ENCODE data around the gene FABP1.

Gene FABP1

GRCh38 chr2:88097192-88097591 lies 30.7 kb downstream of the FABP1 start:
- no peak overlapping the region for H3K4me3 ChIP-seq (ENCODE audit: insufficient read depth, low read depth, low read length, poor library complexity, severe bottlenecking)
- H3K4me1 ChIP-seq (ENCODE audit: control insufficient read depth, insufficient read depth, low read length, poor library complexity, severe bottlenecking) = no peaks in the 10 kb centered on the region
- no peak overlapping the region for H3K27ac ChIP-seq (ENCODE audit: insufficient read depth, low read length, poor library complexity, severe bottlenecking)
- no peak for DNase-seq
- no peaks in the 10 kb centered on the region for H3K9me3 ChIP-seq (ENCODE audit: control insufficient read depth, low read length)
- no peaks in the 10 kb centered on the region for H3K36me3 ChIP-seq (ENCODE audit: control insufficient read depth, insufficient read depth, low read length)
- H3K27me3 ChIP-seq (replicated peaks; ENCODE audit: control insufficient read depth, insufficient read depth, low read length, poor library complexity, severe bottlenecking) = no peaks in the 10 kb centered on the region

DNA sequence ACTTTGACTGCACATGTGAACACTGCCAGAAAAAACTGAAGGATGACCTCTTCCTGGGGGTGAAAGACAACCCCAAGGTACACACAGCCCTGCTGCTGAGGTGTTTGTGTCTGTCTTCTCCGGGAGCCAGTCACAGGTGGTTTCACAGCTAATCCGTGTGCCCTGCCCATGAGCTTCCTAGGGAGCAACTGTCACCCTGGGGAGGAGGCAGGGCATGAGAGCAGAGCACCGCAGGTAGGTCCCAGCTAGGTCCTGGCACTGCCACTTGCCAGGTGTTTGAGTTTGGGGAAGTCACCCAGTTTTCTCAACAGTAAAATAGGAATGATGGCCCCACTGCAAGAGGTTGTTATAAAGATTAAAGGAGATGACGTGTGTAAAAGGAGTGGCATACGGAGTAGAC lies 31.2 kb downstream of the FABP1 start:
- DNase-seq = no peak
- H3K4me3 ChIP-seq (ENCODE audit: insufficient read depth, low read depth, low read length, poor library complexity, severe bottlenecking) = no peak overlapping the region
- no peaks in the 10 kb centered on the region for H3K4me1 ChIP-seq (ENCODE audit: control insufficient read depth, insufficient read depth, low read length, poor library complexity, severe bottlenecking)
- no peaks in the 10 kb centered on the region for H3K36me3 ChIP-seq (ENCODE audit: control insufficient read depth, insufficient read depth, low read length)
- no peaks in the 10 kb centered on the region for H3K9me3 ChIP-seq (ENCODE audit: control insufficient read depth, low read length)
- H3K27ac ChIP-seq (ENCODE audit: insufficient read depth, low read length, poor library complexity, severe bottlenecking) = no peak overlapping the region
- H3K27me3 ChIP-seq (replicated peaks; ENCODE audit: control insufficient read depth, insufficient read depth, low read length, poor library complexity, severe bottlenecking) = no peaks in the 10 kb centered on the region

DNA sequence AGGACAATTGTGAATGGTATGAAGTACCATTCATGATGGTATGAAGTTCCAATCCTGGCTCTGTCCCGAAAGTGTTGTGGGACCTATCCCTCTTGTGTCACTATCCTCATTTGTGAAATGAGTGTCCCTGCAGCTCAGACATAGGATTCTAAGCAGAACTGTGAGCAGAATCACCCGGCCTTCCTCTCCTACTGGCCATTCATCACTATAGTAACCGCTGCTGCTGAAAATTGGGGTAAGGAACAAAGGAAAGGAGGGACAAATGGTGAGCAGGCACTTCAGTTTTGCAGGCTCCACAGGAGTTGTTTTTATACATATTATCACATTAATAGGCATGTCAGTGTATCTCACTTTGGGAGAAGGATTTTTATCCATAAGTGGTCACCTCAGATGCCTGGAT lies 32.8 kb downstream of the FABP1 start:
- H3K27ac ChIP-seq (ENCODE audit: insufficient read depth, low read length, poor library complexity, severe bottlenecking) = no peak overlapping the region
- no peaks in the 10 kb centered on the region for H3K4me1 ChIP-seq (ENCODE audit: control insufficient read depth, insufficient read depth, low read length, poor library complexity, severe bottlenecking)
- DNase-seq = no peak
- H3K36me3 ChIP-seq (ENCODE audit: control insufficient read depth, insufficient read depth, low read length) = no peaks in the 10 kb centered on the region
- H3K9me3 ChIP-seq (ENCODE audit: control insufficient read depth, low read length) = no peaks in the 10 kb centered on the region
- no peaks in the 10 kb centered on the region for H3K27me3 ChIP-seq (replicated peaks; ENCODE audit: control insufficient read depth, insufficient read depth, low read length, poor library complexity, severe bottlenecking)
- H3K4me3 ChIP-seq (ENCODE audit: insufficient read depth, low read depth, low read length, poor library complexity, severe bottlenecking) = no peak overlapping the region

DNA sequence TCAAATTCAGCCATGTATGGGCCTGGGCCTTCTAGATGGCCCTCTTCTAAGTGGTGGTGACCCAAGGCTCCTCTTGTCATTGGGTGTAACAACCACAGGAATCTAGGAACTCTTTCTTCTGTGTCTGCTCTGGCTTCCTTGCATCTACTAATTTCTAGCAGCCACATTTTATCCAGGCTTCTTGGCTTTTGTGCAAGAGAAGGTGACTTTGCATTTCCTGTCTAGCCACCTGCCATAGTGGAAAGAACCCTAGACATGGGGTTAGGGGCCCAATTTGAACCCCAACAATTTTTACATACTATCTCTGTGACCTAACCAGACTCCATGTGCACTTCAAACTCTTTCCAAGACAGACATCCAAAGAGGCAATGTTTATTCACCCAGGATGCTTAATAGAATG lies 35.1 kb downstream of the FABP1 start:
- no peaks in the 10 kb centered on the region for H3K9me3 ChIP-seq (ENCODE audit: control insufficient read depth, low read length)
- no peaks in the 10 kb centered on the region for H3K27me3 ChIP-seq (replicated peaks; ENCODE audit: control insufficient read depth, insufficient read depth, low read length, poor library complexity, severe bottlenecking)
- no peak overlapping the region for H3K4me3 ChIP-seq (ENCODE audit: insufficient read depth, low read depth, low read length, poor library complexity, severe bottlenecking)
- no peak overlapping the region for H3K27ac ChIP-seq (ENCODE audit: insufficient read depth, low read length, poor library complexity, severe bottlenecking)
- H3K36me3 ChIP-seq (ENCODE audit: control insufficient read depth, insufficient read depth, low read length) = no peaks in the 10 kb centered on the region
- no peak for DNase-seq
- H3K4me1 ChIP-seq (ENCODE audit: control insufficient read depth, insufficient read depth, low read length, poor library complexity, severe bottlenecking) = no peaks in the 10 kb centered on the region

DNA sequence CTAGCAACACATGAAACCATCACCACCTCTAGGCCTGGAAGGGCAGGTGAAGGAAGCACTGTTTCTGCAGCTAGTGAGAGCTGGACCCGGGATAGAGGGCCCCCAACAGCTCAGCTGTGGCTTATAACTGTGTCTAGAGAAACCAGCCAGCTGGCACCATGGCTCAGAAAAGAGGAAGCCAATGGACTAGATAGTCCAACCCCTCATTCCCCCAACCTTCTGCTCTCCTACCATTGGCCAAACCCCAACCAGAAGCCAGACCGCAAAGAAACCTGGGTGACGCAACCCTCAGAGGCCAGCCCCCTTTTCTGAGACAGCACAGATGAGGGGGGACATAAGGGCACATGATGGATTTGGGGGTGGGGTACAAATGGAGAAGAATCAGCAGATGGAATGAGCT lies 35.9 kb downstream of the FABP1 start:
- no peak for DNase-seq
- no peak overlapping the region for H3K27ac ChIP-seq (ENCODE audit: insufficient read depth, low read length, poor library complexity, severe bottlenecking)
- H3K4me1 ChIP-seq (ENCODE audit: control insufficient read depth, insufficient read depth, low read length, poor library complexity, severe bottlenecking) = no peaks in the 10 kb centered on the region
- H3K9me3 ChIP-seq (ENCODE audit: control insufficient read depth, low read length) = no peaks in the 10 kb centered on the region
- no peak overlapping the region for H3K4me3 ChIP-seq (ENCODE audit: insufficient read depth, low read depth, low read length, poor library complexity, severe bottlenecking)
- no peaks in the 10 kb centered on the region for H3K27me3 ChIP-seq (replicated peaks; ENCODE audit: control insufficient read depth, insufficient read depth, low read length, poor library complexity, severe bottlenecking)
- no peaks in the 10 kb centered on the region for H3K36me3 ChIP-seq (ENCODE audit: control insufficient read depth, insufficient read depth, low read length)

DNA sequence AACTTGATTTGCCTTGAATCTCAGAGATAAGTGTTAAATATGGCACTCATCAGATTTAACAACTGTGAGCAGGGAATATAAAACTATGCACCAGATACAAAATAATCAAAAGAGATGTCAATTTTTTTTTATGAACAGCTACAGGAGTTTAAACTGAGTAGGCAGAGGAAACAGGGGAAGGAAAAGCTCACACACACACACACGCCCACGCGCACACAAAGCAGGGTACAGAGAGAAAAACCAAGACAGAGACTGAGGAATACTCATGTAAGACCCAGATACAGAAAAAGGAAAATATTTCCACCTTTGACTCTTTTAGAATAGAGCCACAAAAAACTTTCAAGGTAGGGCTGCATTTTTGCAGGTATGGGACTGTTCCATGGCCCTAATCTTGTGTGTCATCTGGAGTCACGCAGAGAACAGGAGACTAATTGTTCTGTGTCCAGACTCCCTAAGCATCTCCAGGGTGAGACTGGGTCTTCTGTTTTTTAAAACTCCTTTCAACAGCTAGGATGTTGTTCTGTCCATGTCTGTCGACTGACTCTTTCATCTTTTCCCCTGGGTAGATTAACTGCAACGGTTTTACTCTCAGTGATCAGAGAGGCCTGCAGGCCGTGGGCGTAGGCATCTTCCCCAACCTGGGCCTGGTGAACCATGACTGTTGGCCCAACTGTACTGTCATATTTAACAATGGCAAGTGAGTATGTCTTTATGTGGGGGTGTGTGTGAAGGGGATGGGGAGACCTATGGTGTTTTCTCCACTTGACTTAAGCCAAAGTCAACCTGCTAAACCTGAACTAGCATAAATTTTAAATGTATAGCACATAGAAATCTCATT lies 37.2 kb downstream of the FABP1 start:
- no peak for DNase-seq
- Histone ChIP-seq H3K9me3 (ENCODE audit: control insufficient read depth, low read length) (no peaks in the 10 kb centered on the region), H3K4me1 (ENCODE audit: control insufficient read depth, insufficient read depth, low read length, poor library complexity, severe bottlenecking) (no peaks in the 10 kb centered on the region), H3K27me3 (replicated peaks; ENCODE audit: control insufficient read depth, insufficient read depth, low read length, poor library complexity, severe bottlenecking) (no peaks in the 10 kb centered on the region), H3K4me3 (ENCODE audit: insufficient read depth, low read depth, low read length, poor library complexity, severe bottlenecking) (no peak overlapping the region), H3K27ac (ENCODE audit: insufficient read depth, low read length, poor library complexity, severe bottlenecking) (no peak overlapping the region), H3K36me3 (ENCODE audit: control insufficient read depth, insufficient read depth, low read length) (no peaks in the 10 kb centered on the region)

DNA sequence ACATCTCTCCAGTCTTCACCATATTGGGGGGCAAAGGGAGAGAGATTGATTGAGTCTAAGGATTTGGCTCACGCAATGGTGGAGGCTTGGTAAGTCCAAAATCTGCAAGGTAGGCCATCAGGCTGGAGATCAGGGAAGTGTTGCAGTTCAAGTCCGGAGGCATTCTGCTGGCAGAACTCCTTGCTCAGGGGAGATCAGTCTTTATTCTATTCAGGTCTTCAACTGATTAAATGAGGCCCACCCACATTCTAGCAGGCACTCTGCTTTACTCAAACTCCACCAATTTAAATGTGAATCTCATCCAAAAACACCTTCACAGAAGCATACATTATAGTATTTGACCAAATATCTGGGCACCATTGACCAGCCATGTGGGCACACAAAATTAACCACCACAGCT lies 38.9 kb downstream of the FABP1 start:
- Histone ChIP-seq H3K9me3 (ENCODE audit: control insufficient read depth, low read length) (no peaks in the 10 kb centered on the region), H3K4me1 (ENCODE audit: control insufficient read depth, insufficient read depth, low read length, poor library complexity, severe bottlenecking) (no peaks in the 10 kb centered on the region), H3K4me3 (ENCODE audit: insufficient read depth, low read depth, low read length, poor library complexity, severe bottlenecking) (no peak overlapping the region), H3K27me3 (replicated peaks; ENCODE audit: control insufficient read depth, insufficient read depth, low read length, poor library complexity, severe bottlenecking) (no peaks in the 10 kb centered on the region), H3K36me3 (ENCODE audit: control insufficient read depth, insufficient read depth, low read length) (no peaks in the 10 kb centered on the region), H3K27ac (ENCODE audit: insufficient read depth, low read length, poor library complexity, severe bottlenecking) (no peak overlapping the region)
- no peak for DNase-seq

- H3K4me3 ChIP-seq (ENCODE audit: insufficient read depth, low read depth, low read length, poor library complexity, severe bottlenecking) = no peak overlapping the region
- H3K27me3 ChIP-seq (replicated peaks; ENCODE audit: control insufficient read depth, insufficient read depth, low read length, poor library complexity, severe bottlenecking) = no peaks in the 10 kb centered on the region
- no peaks in the 10 kb centered on the region for H3K36me3 ChIP-seq (ENCODE audit: control insufficient read depth, insufficient read depth, low read length)
- H3K4me1 ChIP-seq (ENCODE audit: control insufficient read depth, insufficient read depth, low read length, poor library complexity, severe bottlenecking) = no peaks in the 10 kb centered on the region
- no peak overlapping the region for H3K27ac ChIP-seq (ENCODE audit: insufficient read depth, low read length, poor library complexity, severe bottlenecking)
- DNase-seq = no peak
- H3K9me3 ChIP-seq (ENCODE audit: control insufficient read depth, low read length) = no peaks in the 10 kb centered on the region
Measured at GRCh38 chr2:88087763-88088162, 40.1 kb downstream of the FABP1 start.

DNA sequence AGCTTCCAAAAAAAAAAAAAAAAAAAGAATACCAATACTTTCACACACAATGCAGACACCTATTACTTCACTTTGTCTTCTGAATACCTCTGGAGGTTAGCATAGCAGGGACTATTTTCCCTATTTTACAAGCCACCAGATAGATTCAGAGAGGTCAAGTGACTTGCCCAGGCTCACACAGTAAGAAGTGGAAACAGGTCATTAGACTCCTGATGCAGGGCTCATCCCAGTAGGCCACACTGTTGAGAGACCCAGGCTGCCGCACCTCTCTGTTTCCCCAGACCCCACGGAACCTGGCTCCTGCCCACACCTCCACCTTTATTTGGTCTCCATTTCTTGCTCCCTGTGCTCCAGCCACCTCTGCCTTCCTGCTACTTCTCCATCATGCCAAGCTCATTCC lies 40.8 kb downstream of the FABP1 start:
- Histone ChIP-seq H3K9me3 (ENCODE audit: control insufficient read depth, low read length) (no peaks in the 10 kb centered on the region), H3K4me3 (ENCODE audit: insufficient read depth, low read depth, low read length, poor library complexity, severe bottlenecking) (no peak overlapping the region)

DNA sequence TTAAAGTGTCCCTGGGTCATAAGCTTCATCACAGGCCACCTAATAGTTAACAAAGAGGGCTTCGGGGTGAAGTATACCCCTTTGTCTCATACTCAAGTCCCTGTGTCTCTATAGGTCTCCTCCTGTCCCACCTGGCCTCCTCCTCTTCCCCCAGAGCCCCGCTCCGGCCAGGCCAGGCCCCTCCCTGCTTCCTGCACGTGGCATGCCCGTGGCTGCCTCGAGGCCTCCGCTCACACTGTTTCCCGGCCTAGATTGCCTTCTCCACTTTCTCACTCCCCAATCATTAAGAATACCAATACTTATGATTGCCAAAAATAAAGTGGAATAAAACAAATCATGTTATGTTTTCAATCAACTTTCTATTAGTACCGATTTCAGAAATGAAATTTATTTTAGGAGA lies 41.5 kb downstream of the FABP1 start:
- Histone ChIP-seq H3K27ac (ENCODE audit: insufficient read depth, low read length, poor library complexity, severe bottlenecking) (no peak overlapping the region), H3K27me3 (replicated peaks; ENCODE audit: control insufficient read depth, insufficient read depth, low read length, poor library complexity, severe bottlenecking) (no peaks in the 10 kb centered on the region), H3K4me1 (ENCODE audit: control insufficient read depth, insufficient read depth, low read length, poor library complexity, severe bottlenecking) (no peaks in the 10 kb centered on the region), H3K36me3 (ENCODE audit: control insufficient read depth, insufficient read depth, low read length) (no peaks in the 10 kb centered on the region), H3K9me3 (ENCODE audit: control insufficient read depth, low read length) (no peaks in the 10 kb centered on the region), H3K4me3 (ENCODE audit: insufficient read depth, low read depth, low read length, poor library complexity, severe bottlenecking) (no peak overlapping the region)
- no peak for DNase-seq

More for the DNA sequence above, 40.8 kb downstream of the FABP1 start:
- H3K36me3 ChIP-seq (ENCODE audit: control insufficient read depth, insufficient read depth, low read length) = no peaks in the 10 kb centered on the region
- DNase-seq = no peak
- H3K4me1 ChIP-seq (ENCODE audit: control insufficient read depth, insufficient read depth, low read length, poor library complexity, severe bottlenecking) = no peaks in the 10 kb centered on the region
- no peaks in the 10 kb centered on the region for H3K27me3 ChIP-seq (replicated peaks; ENCODE audit: control insufficient read depth, insufficient read depth, low read length, poor library complexity, severe bottlenecking)
- H3K27ac ChIP-seq (ENCODE audit: insufficient read depth, low read length, poor library complexity, severe bottlenecking) = no peak overlapping the region
